Stomach (tissue), 4 donors: Measurements from ENCODE around the gene AMPD3.

ENCODE experiments used
- EP300 ChIP-seq: sonication (generic); formaldehyde crosslinking; IDR thresholded peaks from one replicate; pipeline ENCODE4 v1.6.1; 2017; ENCODE audit warnings: antibody characterized with exemption
- POLR2A ChIP-seq, 4 donors: fragments of 450-650 bp; IDR thresholded peaks; one replicate each; pipeline ENCODE4 v1.6.1; 2016; ENCODE audit warnings: antibody characterized with exemption in 4 of 4, control low read depth in 2 of 4, mild to moderate bottlenecking in 1 of 4, moderate library complexity in 1 of 4
- POLR2AphosphoS5 ChIP-seq, 3 donors: sonication (generic); formaldehyde crosslinking; IDR thresholded peaks; one replicate each; pipeline ENCODE4 v1.6.1; 2016; ENCODE audit warnings: antibody characterized with exemption in 3 of 3
- TF ChIP-seq, protein P1 (sequence below), 7 experiments: fragments of 450-650 bp in 4 of 7; fragments of 200-600 bp in 3 of 7; sonication (generic) in 3 of 7; IDR thresholded peaks; one replicate each; pipeline ENCODE4 v1.5.1; 2016 to 2019; ENCODE audit warnings: antibody characterized with exemption in 7 of 7, control low read depth in 2 of 7, mild to moderate bottlenecking in 1 of 7

DNA sequence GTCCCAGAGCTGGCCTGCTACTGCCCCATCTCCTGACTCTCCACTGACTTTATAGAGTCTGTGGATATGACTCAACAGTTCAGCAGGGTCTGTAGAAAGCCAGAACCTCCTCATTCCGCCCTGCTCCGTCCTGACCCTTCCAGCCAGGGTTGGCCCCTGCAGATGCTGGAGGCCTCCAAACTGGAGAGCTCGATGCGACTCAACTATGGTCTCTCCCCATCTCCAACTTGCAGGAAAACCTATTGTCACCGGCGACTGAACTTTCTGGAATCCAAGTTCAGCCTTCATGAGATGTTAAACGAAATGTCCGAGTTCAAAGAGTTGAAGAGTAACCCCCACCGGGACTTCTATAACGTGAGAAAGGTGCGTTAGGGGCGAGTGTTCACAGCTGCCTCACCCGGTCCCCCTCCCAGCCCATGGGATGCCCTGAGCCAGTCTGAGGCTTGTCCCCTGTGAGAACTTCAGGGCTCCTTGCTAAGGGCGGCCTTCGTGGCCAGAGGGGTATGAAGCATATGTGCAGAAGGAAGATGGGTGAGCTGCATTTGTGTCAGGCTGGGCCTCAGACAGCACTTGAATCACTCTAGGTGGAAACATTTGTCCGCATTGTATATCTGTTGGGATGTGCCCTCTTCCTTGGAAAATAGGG, 32.1 kb downstream of the AMPD3 start:
- TF ChIP-seq, protein P1, sequence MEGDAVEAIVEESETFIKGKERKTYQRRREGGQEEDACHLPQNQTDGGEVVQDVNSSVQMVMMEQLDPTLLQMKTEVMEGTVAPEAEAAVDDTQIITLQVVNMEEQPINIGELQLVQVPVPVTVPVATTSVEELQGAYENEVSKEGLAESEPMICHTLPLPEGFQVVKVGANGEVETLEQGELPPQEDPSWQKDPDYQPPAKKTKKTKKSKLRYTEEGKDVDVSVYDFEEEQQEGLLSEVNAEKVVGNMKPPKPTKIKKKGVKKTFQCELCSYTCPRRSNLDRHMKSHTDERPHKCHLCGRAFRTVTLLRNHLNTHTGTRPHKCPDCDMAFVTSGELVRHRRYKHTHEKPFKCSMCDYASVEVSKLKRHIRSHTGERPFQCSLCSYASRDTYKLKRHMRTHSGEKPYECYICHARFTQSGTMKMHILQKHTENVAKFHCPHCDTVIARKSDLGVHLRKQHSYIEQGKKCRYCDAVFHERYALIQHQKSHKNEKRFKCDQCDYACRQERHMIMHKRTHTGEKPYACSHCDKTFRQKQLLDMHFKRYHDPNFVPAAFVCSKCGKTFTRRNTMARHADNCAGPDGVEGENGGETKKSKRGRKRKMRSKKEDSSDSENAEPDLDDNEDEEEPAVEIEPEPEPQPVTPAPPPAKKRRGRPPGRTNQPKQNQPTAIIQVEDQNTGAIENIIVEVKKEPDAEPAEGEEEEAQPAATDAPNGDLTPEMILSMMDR (IDR thresholded peaks at IDR 0.05) = no peak
- TF ChIP-seq POLR2AphosphoS5 (IDR thresholded peaks at IDR 0.05) = no peak
- no peak for TF ChIP-seq POLR2A (IDR thresholded peaks at IDR 0.05)
- no peak for TF ChIP-seq EP300
